T-helper 1 cell treated with Interleukin-12 subunit alpha and Interleukin-12 subunit beta and Interleukin-4 antibody, amounts not matched to agents 30 ng/mL and 1 ng/mL, for 36 hours (primary cell): ENCODE data around the gene MAP2K4. TPM values are rescaled to one million over a fixed set of nuclear protein-coding genes. Genes with fewer than 3 reads are reported as not detected.
"Not testable (repeated sequence)": the region's sequence is repeated elsewhere in the genome, so short reads cannot be mapped to it uniquely, and the experiment has no call there.

Experiments used
- intact Hi-C: fragments of 100-400 bp; cut with micrococcal nuclease; formaldehyde crosslinking; loops from one replicate; pipeline ENCODE4 v1.15.1; 2024
- total RNA-seq: library from RNA; stranded (reverse); gene quantifications from 2 replicates; pipeline ENCODE4 v1.2.3, GENCODE V29; 2022

The MAP2K4 gene
- total RNA-seq, 1 donor from 2014 or later = 31.6 TPM

DNA sequence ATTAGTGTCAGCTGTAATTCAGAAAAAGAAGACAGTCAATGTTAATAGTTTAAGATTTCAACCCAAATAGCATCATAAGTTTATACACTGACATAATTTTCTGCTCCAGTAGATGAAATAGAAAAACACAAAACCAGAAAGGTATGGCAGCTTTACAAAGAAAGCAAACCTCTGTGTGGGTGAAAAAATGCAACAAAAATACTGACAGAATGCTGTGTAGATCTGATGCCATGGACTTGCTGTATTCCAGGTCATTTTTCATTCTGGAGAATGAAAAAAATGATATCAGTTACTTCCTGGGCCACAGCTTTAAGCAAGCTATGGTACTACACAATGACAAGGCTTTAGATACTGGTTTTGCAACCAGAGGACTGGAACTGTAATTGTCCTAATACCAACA is 116.0 kb downstream of the MAP2K4 start:
- intact Hi-C loops = no loop called here

GRCh38 chr17:12137859-12138258 is 117.2 kb downstream of the MAP2K4 start:
- intact Hi-C loops = no loop called here

DNA sequence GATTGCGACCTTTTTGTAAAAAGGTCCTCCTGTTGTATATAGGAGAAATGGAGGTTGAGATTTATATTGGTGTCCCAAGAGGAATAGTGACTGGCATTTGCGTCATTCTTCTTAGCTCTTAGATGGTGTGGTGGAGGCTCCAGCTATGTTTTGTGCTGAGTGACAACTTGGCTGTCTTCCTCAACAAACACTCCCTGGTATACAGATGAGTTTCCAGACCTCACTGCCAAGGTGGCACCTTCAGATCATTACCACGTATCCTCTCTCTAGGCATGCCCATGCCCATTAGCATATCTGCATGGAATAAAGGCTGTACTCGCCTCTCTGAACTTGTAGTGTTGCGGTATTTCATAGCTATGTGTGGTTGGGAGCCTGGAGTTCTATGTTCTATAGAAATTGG is 120.0 kb downstream of the MAP2K4 start:
- intact Hi-C loops = no loop called here

- intact Hi-C loops = not testable (repeated sequence)
Measured at GRCh38 chr17:12162187-12162586, 141.5 kb downstream of the MAP2K4 start.

- intact Hi-C loops = no loop called here
Measured at GRCh38 chr17:12164085-12164484, 143.4 kb downstream of the MAP2K4 start.

GRCh38 chr17:12178644-12179330 is 158.1 kb downstream of the MAP2K4 start:
- intact Hi-C loops = no loop called here

- intact Hi-C loops = loop anchor here (1.0 to 10.0 kb wide), 2 partner anchors 823 to 854 kb away; no protein-coding TSS in a partner anchor
Measured at GRCh38 chr17:12180644-12181261, 160.1 kb downstream of the MAP2K4 start.

DNA sequence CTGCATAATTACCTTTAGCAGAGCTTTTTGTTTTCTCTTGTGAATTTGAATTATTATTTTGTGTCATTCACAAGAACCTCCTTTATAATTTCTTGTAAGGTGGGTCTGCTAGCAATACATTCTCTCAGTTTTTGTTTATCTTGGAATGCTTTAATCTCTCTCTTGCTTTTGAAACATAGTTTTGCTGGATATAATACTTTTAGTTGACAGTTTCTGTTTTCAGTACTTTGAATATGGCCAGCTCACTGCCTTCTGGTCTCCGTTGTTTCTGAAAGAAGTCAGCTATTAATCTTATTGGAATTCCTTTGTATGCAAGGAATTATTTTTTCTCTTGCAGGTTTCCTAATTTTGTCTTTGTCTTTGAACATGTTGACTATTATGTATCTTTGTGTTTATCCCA is 167.0 kb downstream of the MAP2K4 start:
- intact Hi-C loops = loop anchor here (10.0 kb wide), 1 partner anchor 847 kb away; no protein-coding TSS in a partner anchor

GRCh38 chr17:12193144-12193735 is 172.6 kb downstream of the MAP2K4 start:
- intact Hi-C loops = no loop called here

Other genes with a start within 250 kb of the MAP2K4 start
- gene ZNF18, start 23.4 kb upstream of the MAP2K4 start, total RNA-seq = 9.9 and 11.8 TPM in 2 replicates